OCI-LY3 (cell line): ENCODE results near the gene MRGPRX3.

Experiments
- EZH2phosphoT487 ChIP-seq: fragments of 200-600 bp; shearing (Covaris generic); IDR thresholded peaks from 2 replicates; pipeline ENCODE4 v1.6.1; 2018; ENCODE audit warnings: antibody characterized with exemption, mixed run types, low read depth
- TF ChIP-seq, protein P1 (sequence below): fragments of 200-600, 300-600 bp; sonication (generic); IDR thresholded peaks from 2 replicates; pipeline ENCODE4 v1.5.1; 2014; ENCODE audit warnings: antibody characterized with exemption, low read length, low read depth

DNA sequence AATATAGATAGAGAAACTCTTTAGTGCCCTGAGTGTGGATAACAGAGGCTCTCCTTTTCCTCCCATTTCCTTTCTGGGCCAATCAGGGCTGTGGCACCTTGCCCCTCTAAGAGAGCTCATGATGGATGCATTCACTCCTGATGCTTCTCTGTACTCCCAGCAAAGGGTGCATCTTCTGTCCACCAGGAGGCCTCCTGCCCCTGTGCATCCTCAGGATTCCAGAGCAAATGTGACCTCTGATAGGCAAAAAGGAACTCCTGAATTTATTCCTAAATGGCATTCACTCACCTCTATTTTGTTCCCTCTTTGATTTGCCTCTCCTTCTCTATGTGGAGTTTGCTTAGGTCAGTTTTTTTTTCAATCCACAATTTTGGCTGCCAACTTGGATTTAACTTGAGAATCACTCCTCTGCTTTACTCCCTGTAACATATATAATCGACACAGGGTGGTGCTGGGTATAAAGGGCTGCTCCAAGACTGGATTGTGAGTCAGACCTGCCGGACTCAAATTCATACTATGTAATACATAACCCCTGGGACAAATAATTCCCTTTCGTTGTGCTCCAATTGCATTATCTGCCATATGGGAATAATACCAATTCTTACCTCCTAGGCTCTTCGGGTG, 39.1 kb downstream of the MRGPRX3 start:
- TF ChIP-seq, protein P1, sequence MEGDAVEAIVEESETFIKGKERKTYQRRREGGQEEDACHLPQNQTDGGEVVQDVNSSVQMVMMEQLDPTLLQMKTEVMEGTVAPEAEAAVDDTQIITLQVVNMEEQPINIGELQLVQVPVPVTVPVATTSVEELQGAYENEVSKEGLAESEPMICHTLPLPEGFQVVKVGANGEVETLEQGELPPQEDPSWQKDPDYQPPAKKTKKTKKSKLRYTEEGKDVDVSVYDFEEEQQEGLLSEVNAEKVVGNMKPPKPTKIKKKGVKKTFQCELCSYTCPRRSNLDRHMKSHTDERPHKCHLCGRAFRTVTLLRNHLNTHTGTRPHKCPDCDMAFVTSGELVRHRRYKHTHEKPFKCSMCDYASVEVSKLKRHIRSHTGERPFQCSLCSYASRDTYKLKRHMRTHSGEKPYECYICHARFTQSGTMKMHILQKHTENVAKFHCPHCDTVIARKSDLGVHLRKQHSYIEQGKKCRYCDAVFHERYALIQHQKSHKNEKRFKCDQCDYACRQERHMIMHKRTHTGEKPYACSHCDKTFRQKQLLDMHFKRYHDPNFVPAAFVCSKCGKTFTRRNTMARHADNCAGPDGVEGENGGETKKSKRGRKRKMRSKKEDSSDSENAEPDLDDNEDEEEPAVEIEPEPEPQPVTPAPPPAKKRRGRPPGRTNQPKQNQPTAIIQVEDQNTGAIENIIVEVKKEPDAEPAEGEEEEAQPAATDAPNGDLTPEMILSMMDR = peak; percentile 65
- no peak for TF ChIP-seq EZH2phosphoT487
